Activated CD8-positive, alpha-beta memory T cell treated with anti-CD3 and anti-CD28 coated beads for 4 hours (primary cell): ENCODE results near the gene TMEM196.

Experiments
- DNase-seq, 2 donors: peaks; one replicate each; pipeline ENCODE4 v3.0.0-alpha.2; 2020; ENCODE audit warnings: low read depth in 2 of 2

TMEM196 gene

GRCh38 chr7:19772841-19773760 is at the start of gene TMEM196:
TMEM196 (minus strand) TSS chr7:19773617; CDS start chr7:19772696, 921 bp downstream.
- no peak for DNase-seq

DNA sequence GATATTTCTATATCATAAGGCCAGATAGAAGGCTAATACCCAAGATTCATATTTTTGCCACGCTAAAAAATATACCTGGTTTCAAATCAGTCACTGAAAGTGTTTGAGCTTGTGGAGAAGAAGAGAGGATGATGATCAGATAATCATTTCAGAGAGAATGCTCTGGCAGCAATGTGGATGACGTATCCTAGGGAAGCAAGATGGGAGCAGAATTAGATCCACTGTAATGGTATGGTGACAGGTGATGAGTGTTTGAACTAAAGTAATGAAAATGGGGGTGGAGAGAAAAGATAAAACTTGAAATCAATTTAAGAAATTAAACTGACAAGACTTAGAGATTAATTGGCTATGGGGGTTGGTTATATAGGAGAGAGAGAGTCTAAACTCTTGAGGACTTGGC is 42.7 kb upstream of the TMEM196 start:
- no peak for DNase-seq

GRCh38 chr7:19815546-19815945 is 42.1 kb upstream of the TMEM196 start:
- no peak for DNase-seq

- no peak for DNase-seq
These were observed 41.4 kb upstream of the TMEM196 start for GRCh38 chr7:19814776-19815175.

DNA sequence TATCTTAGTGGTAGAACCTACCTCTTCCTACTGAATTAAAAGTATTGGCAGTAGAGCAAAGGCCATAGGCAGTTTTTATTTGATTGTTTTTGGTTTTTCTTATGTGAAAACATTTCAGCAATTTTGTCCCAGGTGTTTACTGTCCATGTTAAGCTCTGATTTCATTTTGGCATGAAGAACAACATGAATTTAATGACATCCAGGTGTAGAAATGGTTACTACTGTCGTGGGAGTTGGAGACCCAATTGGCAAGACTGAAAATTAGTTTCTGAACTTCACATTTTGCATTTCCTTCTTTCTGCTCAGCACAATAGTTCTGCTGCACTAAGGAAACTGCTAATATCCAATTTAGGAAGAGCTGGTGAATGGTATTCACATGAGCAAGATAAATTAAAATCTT is 38.0 kb upstream of the TMEM196 start:
- no peak for DNase-seq

- no peak for DNase-seq
These were observed 25.6 kb upstream of the TMEM196 start for GRCh38 chr7:19798986-19799385.

DNA sequence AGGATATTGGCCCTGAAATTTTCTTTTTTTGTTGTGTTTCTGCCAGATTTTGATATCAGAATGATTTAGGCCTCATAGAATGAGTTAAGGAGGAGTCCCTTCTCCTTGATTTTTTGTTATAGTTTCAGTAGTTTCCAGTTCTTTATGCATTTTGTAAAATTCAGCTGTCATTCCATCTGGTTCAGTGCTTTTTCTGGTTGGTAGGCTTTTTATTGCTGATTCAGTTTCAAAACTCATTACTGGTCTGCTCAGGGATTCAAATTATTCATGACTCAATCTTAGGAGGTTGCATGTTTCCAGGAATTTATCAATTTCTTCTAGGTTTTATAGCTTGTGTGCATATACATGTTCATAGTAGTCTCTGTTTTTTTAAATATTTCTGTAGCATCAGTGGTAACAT is 10.1 kb upstream of the TMEM196 start:
- no peak for DNase-seq

- no peak for DNase-seq
These were observed 3.6 kb upstream of the TMEM196 start for GRCh38 chr7:19776981-19777380.

- no peak for DNase-seq
These were observed 2.2 kb upstream of the TMEM196 start for GRCh38 chr7:19775578-19775977.

- no peak for DNase-seq
These were observed 1.1 kb downstream of the TMEM196 start for GRCh38 chr7:19772306-19772705.

DNA sequence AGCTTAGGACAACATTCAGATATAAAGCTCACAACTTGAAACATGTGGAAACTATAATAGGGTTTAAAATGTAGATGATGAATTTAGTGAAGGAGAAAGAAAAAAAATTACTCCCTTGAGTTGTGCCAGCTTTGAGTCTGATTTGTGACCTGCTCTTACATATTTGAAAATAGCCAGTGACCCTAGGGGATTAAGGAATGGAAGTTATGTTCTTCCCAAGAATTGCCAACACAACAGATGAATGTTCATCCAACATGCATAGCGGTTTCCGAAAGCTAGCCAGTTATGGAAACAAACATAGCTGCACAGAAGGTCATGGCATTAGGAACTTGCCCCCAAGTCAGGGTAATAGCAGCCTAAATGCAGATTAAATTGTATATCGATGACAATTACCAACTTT is 10.8 kb downstream of the TMEM196 start:
- no peak for DNase-seq

DNA sequence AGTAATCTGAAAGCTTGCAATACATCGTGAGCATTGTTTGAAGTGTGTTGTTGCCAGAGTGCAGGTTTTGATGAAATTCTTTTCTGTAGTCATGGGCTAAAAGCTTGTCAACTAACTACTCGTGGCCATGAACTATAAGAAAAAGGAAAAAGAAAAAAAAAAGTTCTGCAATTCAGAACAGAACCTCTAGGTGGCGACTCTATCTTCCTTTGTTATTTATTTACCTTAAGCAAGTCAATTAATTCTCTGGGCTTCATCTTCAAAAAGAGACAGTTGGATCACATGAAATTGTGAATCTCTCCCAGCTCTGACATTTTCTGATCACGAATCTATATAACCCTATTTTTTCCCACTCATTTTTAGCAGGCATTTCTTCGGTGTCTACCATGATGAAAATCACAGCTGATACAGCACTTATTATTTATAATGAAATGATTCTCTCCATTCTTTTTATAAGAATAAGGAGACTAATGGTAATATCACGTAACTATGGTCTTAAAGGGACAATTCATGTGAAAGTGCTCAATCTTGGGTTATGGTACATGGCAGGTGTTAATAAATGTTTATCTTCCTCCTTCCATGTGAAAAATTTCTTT is 18.8 kb downstream of the TMEM196 start:
- DNase-seq: no peak

DNA sequence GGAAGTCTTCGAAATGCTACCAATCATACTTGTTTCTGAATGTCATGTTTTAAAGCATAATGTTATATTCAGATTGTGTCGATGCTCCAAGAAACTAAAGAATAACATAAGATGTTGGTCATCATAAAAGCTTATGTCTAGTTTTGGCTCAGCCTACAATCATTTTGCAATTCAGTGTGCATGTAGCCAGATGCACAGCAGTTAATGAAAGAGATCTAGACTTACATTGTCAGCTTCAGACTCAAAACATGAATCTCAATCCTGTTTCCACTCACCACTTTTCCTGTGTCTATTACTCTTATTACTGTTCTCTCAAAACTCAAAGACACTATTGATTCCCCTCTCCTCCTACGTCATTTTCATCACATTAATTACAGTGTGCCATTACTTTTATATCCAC is 21.4 kb downstream of the TMEM196 start:
- no peak for DNase-seq

DNA sequence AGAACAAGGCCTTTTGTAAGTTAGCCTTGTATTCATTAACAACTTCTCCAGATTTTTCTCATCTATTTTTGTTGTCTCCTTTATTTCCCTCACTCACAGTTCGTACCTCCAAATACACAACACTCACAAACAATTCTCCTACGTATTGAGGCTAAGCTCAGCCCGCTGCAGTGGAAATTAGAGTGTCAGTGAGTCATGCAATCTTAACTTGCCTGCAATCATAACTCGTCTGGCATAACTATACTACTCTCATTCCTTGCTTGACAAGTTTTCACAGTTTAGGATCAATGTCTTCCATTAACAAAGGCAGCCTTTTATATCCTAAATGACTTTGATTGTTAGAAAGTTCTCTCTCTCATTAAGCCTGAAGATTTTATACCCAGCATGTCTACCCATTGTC is 23.8 kb downstream of the TMEM196 start:
- no peak for DNase-seq

- no peak for DNase-seq
These were observed 25.6 kb downstream of the TMEM196 start for GRCh38 chr7:19747740-19748339.

DNA sequence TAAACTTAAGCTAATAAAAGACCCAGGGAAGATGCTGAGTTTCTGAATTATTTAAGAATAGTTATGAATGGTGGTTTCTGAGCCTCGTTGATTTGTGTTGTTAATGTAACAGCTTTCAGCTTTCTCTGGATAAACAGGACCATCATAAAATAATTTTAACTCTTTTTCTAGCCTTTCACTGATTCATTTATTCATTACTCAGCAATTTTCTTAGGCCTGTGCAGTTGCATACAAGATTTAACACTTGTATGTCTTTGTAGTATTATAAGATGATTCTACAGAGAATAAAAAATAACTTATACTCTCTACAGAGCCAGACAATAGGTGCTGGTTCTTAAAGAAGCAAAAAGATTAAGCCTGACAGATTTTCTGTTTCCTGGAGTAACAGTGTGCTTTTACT is 29.3 kb downstream of the TMEM196 start:
- no peak for DNase-seq

DNA sequence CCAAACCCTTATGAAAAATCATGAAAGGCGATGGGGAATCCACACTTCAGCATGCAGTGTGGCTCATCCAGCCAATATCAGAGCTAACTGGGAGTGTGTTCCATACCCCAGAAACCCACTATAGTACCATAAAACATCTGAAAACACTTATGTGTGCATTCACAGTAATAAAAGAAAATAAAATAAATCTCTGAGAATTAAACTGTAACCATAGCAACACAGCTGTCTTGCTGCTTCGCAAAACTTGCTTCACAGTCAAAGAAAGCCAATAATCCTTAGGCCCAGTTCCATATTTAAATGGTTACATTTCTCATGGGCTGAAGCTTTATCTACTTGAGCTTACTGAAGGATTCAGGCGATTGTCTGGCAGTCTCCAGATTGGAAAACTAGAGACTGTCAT is 44.7 kb downstream of the TMEM196 start:
- no peak for DNase-seq

DNA sequence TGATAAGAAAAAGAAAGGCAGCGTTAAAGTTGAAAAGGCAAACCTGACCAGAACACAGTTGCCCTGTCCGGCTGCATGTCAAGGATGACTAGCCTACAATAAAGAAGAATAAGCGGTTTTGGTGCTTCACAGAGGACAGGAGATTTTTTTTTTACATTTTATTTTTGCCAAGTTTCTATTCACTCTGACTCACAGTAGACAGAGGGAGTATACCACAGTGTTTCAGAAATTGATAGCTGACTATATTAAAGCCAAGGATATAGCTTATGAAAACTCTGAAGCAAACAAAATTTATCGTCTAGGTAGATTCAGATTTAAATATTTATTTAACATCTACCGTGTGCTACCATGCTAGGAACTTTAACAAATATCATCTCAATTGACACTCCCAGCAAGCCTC is 47.6 kb downstream of the TMEM196 start:
- DNase-seq: no peak

DNA sequence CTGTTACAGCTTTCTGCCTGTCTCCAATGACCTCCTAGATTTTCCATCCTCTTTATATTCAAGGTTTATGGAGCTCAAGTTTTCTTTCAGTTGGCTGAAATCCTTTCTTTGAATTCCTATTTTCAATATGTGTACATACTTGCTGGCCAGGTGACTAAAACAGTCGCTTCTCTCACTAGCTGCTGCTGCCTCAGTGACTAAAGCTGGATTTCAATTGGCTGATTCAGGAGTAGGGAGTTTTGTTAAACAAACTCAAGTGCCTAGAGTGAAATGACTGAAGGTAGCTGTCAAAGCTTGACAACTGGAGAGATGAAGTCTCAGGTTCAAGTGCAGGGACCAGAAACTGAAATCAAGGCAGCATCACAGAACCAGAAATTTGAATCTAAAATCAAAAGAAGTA is 57.9 kb downstream of the TMEM196 start:
- no peak for DNase-seq

- no peak for DNase-seq
These were observed 59.7 kb downstream of the TMEM196 start for GRCh38 chr7:19713676-19714075.

DNA sequence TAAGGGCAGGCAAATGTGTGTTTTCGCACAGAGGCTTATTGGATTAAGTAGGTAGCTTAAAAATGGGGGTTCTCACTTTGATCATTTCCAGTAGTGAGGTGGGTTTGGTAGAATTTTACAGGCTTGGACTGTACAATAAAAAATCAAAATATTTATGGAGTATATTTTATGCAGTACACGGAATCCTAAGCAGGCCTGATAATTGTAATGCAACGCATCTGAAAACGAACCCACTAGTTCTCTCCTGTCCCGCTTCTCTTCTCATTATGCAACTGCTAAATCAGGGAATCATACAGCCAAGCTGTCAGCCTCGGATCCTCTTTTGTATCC is 64.2 kb downstream of the TMEM196 start:
- DNase-seq: no peak

- DNase-seq: peak; percentile 86 to 88
These were observed 64.8 kb downstream of the TMEM196 start, which contains the start of gene POLR1F for GRCh38 chr7:19708397-19709248. POLR1F (minus strand) TSS chr7:19709037; CDS start chr7:19709016, 21 bp downstream.
